T-helper 1 cell (primary cell): Measurements from ENCODE around the gene ZNF410.
"Not testable (repeated sequence)": the region's sequence is repeated elsewhere in the genome, so short reads cannot be mapped to it uniquely, and the experiment has no call there.

Experiments used
- DNase-seq, 5 donors: peaks; one replicate each; pipeline ENCODE4 v3.0.0-alpha.2; 2012 to 2020

The ZNF410 gene

GRCh38 chr14:73887318-73887616 lies 608 bp downstream of the ZNF410 start:
- DNase-seq = no peak

GRCh38 chr14:73887694-73888459 lies 1.2 kb downstream of the ZNF410 start:
- DNase-seq = peak in 1 of 5 donors; percentile 4

- DNase-seq = no peak
Measured at GRCh38 chr14:73888460-73888725, 1.7 kb downstream of the ZNF410 start.

GRCh38 chr14:73888971-73889370 lies 2.3 kb downstream of the ZNF410 start:
- no peak for DNase-seq

GRCh38 chr14:73889376-73889775 lies 2.7 kb downstream of the ZNF410 start:
- no peak for DNase-seq

GRCh38 chr14:73894180-73894687 lies 7.6 kb downstream of the ZNF410 start:
- DNase-seq = not testable (repeated sequence)

- DNase-seq = no peak
Measured at GRCh38 chr14:73895939-73896338, 9.3 kb downstream of the ZNF410 start.

GRCh38 chr14:73896521-73896920 lies 9.9 kb downstream of the ZNF410 start:
- DNase-seq = no peak

- DNase-seq = no peak
Measured at GRCh38 chr14:73903028-73903427, 16.4 kb downstream of the ZNF410 start.

GRCh38 chr14:73909681-73910080 lies 23.0 kb downstream of the ZNF410 start:
- DNase-seq = no peak

- no peak for DNase-seq
Measured at GRCh38 chr14:73913256-73913655, 26.6 kb downstream of the ZNF410 start.

GRCh38 chr14:73916324-73916723 lies 29.7 kb downstream of the ZNF410 start:
- DNase-seq = no peak

GRCh38 chr14:73919457-73919856 lies 32.8 kb downstream of the ZNF410 start:
- DNase-seq = not testable (repeated sequence)

GRCh38 chr14:73924337-73924736 lies 37.7 kb downstream of the ZNF410 start:
- no peak for DNase-seq

GRCh38 chr14:73935666-73936065 lies 49.0 kb downstream of the ZNF410 start:
- no peak for DNase-seq

GRCh38 chr14:73936548-73936947 lies 49.9 kb downstream of the ZNF410 start:
- DNase-seq = no peak

GRCh38 chr14:73937012-73937411 lies 50.4 kb downstream of the ZNF410 start:
- DNase-seq = no peak

GRCh38 chr14:73942180-73942579 lies 55.5 kb downstream of the ZNF410 start:
- DNase-seq = no peak

GRCh38 chr14:73943083-73943482 lies 56.4 kb downstream of the ZNF410 start:
- DNase-seq = no peak

- DNase-seq = no peak
Measured at GRCh38 chr14:73944432-73945158, 57.9 kb downstream of the ZNF410 start.

GRCh38 chr14:73945159-73945670 lies 58.6 kb downstream of the ZNF410 start:
- no peak for DNase-seq

- peak; percentile 83 to 95 (median 90) for DNase-seq
Measured at GRCh38 chr14:73949752-73950734, 63.4 kb downstream of the ZNF410 start, which contains the start of the genes COQ6 and FAM161B. TSS of gene COQ6 (plus strand) at chr14:73950302. CDS start at chr14:73950333, 31 bp downstream. TSS of gene FAM161B (minus strand) at chr14:73950094. CDS start at chr14:73950026, 68 bp downstream.

- no peak for DNase-seq
Measured at GRCh38 chr14:73953731-73954130, 67.1 kb downstream of the ZNF410 start.
